ENCODE measurements around the gene VPS16.

DNA sequence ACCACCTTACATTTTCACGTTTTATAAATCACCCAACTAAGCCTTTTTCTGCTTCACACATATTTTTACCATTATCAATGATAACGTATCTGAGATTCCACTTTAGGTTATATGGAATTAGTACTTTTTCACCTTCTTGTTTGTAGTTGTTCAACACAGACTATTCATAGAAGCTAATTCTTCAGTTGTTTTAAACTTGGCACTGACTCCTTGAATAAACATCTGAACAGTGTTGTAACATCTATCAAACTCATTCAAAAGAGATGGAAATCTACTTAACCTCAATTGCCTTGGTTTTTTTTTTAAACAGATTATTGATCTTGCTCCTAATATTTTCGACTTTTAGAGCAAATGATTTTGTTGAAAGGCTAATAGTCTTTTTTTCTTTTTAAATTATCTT, 67.0 kb downstream of the VPS16 start:
- TF ChIP-seq RAD21 (IDR thresholded peaks at IDR 0.05; ENCODE audit: low read length) (no peak), POLR2A (IDR thresholded peaks at IDR 0.05; ENCODE audit: low read depth, low read length) (no peak), SMC3 (IDR thresholded peaks at IDR 0.05; ENCODE audit: low read depth, low read length) (no peak), BHLHE40 (IDR thresholded peaks at IDR 0.05; ENCODE audit: low read depth, low read length) (no peak)
- TF ChIP-seq, protein P1, sequence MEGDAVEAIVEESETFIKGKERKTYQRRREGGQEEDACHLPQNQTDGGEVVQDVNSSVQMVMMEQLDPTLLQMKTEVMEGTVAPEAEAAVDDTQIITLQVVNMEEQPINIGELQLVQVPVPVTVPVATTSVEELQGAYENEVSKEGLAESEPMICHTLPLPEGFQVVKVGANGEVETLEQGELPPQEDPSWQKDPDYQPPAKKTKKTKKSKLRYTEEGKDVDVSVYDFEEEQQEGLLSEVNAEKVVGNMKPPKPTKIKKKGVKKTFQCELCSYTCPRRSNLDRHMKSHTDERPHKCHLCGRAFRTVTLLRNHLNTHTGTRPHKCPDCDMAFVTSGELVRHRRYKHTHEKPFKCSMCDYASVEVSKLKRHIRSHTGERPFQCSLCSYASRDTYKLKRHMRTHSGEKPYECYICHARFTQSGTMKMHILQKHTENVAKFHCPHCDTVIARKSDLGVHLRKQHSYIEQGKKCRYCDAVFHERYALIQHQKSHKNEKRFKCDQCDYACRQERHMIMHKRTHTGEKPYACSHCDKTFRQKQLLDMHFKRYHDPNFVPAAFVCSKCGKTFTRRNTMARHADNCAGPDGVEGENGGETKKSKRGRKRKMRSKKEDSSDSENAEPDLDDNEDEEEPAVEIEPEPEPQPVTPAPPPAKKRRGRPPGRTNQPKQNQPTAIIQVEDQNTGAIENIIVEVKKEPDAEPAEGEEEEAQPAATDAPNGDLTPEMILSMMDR (conservative IDR thresholded peaks at IDR 0.05; ENCODE audit: low read depth, low read length) = no peak
- TF ChIP-seq, protein P2, sequence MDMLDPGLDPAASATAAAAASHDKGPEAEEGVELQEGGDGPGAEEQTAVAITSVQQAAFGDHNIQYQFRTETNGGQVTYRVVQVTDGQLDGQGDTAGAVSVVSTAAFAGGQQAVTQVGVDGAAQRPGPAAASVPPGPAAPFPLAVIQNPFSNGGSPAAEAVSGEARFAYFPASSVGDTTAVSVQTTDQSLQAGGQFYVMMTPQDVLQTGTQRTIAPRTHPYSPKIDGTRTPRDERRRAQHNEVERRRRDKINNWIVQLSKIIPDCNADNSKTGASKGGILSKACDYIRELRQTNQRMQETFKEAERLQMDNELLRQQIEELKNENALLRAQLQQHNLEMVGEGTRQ (IDR thresholded peaks at IDR 0.05; ENCODE audit: low read depth, low read length) = no peak
- TF ChIP-seq, protein P3, sequence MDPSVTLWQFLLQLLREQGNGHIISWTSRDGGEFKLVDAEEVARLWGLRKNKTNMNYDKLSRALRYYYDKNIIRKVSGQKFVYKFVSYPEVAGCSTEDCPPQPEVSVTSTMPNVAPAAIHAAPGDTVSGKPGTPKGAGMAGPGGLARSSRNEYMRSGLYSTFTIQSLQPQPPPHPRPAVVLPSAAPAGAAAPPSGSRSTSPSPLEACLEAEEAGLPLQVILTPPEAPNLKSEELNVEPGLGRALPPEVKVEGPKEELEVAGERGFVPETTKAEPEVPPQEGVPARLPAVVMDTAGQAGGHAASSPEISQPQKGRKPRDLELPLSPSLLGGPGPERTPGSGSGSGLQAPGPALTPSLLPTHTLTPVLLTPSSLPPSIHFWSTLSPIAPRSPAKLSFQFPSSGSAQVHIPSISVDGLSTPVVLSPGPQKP (IDR thresholded peaks at IDR 0.05; ENCODE audit: borderline replicate concordance, low read depth, low read length) = no peak
